Astrocyte (in vitro differentiated cells and primary cell): ENCODE measurements around the gene CPNE4. TPM values are rescaled to one million over a fixed set of nuclear protein-coding genes. Genes with fewer than 3 reads are reported as not detected.

Experiments used
- DNase-seq: peaks from one replicate; pipeline ENCODE4 v3.0.0-alpha.2; 2010; ENCODE audit warnings: low read depth
- FAIRE-seq: peaks from 2 replicates; lab custom pipeline; 2011; peaks lifted over from hg19 to GRCh38; lab: Jason Lieb, UNC
- H2AFZ ChIP-seq: 2 replicates; pipeline ENCODE4 v1.6.0; 2012; ENCODE audit warnings: low read depth, low read length, inconsistent platforms
- H3K27ac ChIP-seq: 2 replicates; pipeline ENCODE4 v1.5.1; 2011; ENCODE audit warnings: low read depth, low read length, inconsistent platforms
- H3K27me3 ChIP-seq: 2 replicates; pipeline ENCODE4 v1.6.0; 2011; ENCODE audit warnings: low read length, inconsistent platforms; ENCODE audit not compliant: insufficient read depth
- H3K36me3 ChIP-seq: 2 replicates; pipeline ENCODE4 v1.5.1; 2011; ENCODE audit warnings: low read length, inconsistent platforms; ENCODE audit not compliant: insufficient read depth
- H3K4me1 ChIP-seq: 2 replicates; pipeline ENCODE4 v1.5.1; 2011; ENCODE audit warnings: low read length, inconsistent platforms; ENCODE audit not compliant: insufficient read depth
- H3K4me2 ChIP-seq: 2 replicates; pipeline ENCODE4 v1.6.0; 2012; ENCODE audit warnings: low read length, inconsistent platforms
- H3K4me3 ChIP-seq: 2 replicates; pipeline ENCODE4 v1.5.1; 2011; ENCODE audit warnings: low read depth, mild to moderate bottlenecking, low read length, inconsistent platforms; ENCODE audit not compliant: insufficient read depth
- H3K79me2 ChIP-seq: 2 replicates; pipeline ENCODE4 v1.6.0; 2012; ENCODE audit warnings: mild to moderate bottlenecking, low read length, inconsistent platforms; ENCODE audit not compliant: insufficient read depth
- H3K9ac ChIP-seq: 2 replicates; pipeline ENCODE4 v1.6.0; 2012; ENCODE audit warnings: mild to moderate bottlenecking, low read length, inconsistent platforms
- H3K9me3 ChIP-seq: 2 replicates; pipeline ENCODE4 v1.5.1; 2012; ENCODE audit warnings: low read depth, mild to moderate bottlenecking, low read length, inconsistent platforms; ENCODE audit not compliant: insufficient read depth
- H4K20me1 ChIP-seq: 2 replicates; pipeline ENCODE4 v1.6.0; 2012; ENCODE audit warnings: low read length, inconsistent platforms; ENCODE audit not compliant: insufficient read depth
- H3K27ac Mint-ChIP-seq: one replicate; pipeline ENCODE4 v1.8.0; 2021; ENCODE audit warnings: mild to moderate bottlenecking, mixed read lengths; ENCODE audit not compliant: unreplicated experiment
- H3K27me3 Mint-ChIP-seq: one replicate; pipeline ENCODE4 v1.8.0; 2021; ENCODE audit warnings: low read depth, mixed read lengths; ENCODE audit not compliant: unreplicated experiment
- H3K36me3 Mint-ChIP-seq: one replicate; pipeline ENCODE4 v1.8.0; 2021; ENCODE audit warnings: low read depth, mixed read lengths; ENCODE audit not compliant: unreplicated experiment
- H3K4me1 Mint-ChIP-seq: one replicate; pipeline ENCODE4 v1.8.0; 2021; ENCODE audit warnings: low read depth, mixed read lengths; ENCODE audit not compliant: unreplicated experiment
- H3K4me3 Mint-ChIP-seq: one replicate; pipeline ENCODE4 v1.8.0; 2021; ENCODE audit warnings: mild to moderate bottlenecking, moderate library complexity, mixed read lengths; ENCODE audit not compliant: unreplicated experiment
- H3K9me3 Mint-ChIP-seq: one replicate; pipeline ENCODE4 v1.8.0; 2021; ENCODE audit warnings: mild to moderate bottlenecking, mixed read lengths; ENCODE audit not compliant: unreplicated experiment
- EZH2 ChIP-seq: IDR thresholded peaks from 2 replicates; pipeline ENCODE4 v1.6.1; 2012; ENCODE audit warnings: mild to moderate bottlenecking, low read length, inconsistent platforms; ENCODE audit not compliant: insufficient read depth
- total RNA-seq: library from RNA; stranded (reverse); gene quantifications from 2 replicates; pipeline ENCODE4 v1.2.1, GENCODE V29; 2021
- TF ChIP-seq, protein P1 (sequence below): IDR thresholded peaks from 2 replicates; pipeline ENCODE4 v1.5.1; 2011; ENCODE audit warnings: low read depth, mild to moderate bottlenecking, inconsistent platforms, low read length, moderate library complexity; ENCODE audit not compliant: insufficient read depth

The CPNE4 gene
- total RNA-seq, 1 donor from 2014 or later: 0.68 TPM

DNA sequence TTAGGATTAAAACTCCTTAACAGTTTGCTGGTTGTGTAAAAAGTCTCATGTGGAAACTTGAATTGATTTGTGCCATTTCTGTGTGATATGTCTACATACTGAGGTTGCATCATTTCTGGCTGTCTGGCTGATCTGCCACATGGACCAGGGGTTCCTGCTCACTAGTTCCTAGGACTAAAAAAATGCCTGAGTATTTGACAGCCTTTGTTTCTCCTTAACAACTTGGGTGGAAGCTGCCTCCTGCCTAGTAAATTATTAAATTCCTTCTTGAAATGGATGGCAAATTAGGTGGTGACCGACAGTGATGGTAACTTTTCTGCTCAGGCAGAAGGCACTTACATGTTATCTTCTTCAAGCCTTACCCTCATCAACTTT, 305.2 kb downstream of the CPNE4 start:
- FAIRE-seq (no peak), DNase-seq (no peak)
- Histone ChIP-seq H3K9ac (no peak overlapping the region), H3K4me2 (no peak overlapping the region), H3K36me3 (no peaks in the 10 kb centered on the region), H3K27ac (no peak overlapping the region), H4K20me1 (no peaks in the 10 kb centered on the region), H3K79me2 (no peaks in the 10 kb centered on the region), H2AFZ (no peak overlapping the region), H3K27me3 (no peaks in the 10 kb centered on the region), H3K4me3 (no peak overlapping the region), H3K4me1 (peaks cover 5% of the 10 kb centered on the region), H3K9me3 (no peaks in the 10 kb centered on the region)
- H3K27me3 Mint-ChIP-seq: peaks cover under 1% of the 10 kb centered on the region
- H3K4me3 Mint-ChIP-seq: no peak overlapping the region
- H3K4me1 Mint-ChIP-seq: peaks cover 17% of the 10 kb centered on the region
- peak overlapping the region; percentile 82 for H3K27ac Mint-ChIP-seq
- no peak for TF ChIP-seq EZH2
- TF ChIP-seq, protein P1, sequence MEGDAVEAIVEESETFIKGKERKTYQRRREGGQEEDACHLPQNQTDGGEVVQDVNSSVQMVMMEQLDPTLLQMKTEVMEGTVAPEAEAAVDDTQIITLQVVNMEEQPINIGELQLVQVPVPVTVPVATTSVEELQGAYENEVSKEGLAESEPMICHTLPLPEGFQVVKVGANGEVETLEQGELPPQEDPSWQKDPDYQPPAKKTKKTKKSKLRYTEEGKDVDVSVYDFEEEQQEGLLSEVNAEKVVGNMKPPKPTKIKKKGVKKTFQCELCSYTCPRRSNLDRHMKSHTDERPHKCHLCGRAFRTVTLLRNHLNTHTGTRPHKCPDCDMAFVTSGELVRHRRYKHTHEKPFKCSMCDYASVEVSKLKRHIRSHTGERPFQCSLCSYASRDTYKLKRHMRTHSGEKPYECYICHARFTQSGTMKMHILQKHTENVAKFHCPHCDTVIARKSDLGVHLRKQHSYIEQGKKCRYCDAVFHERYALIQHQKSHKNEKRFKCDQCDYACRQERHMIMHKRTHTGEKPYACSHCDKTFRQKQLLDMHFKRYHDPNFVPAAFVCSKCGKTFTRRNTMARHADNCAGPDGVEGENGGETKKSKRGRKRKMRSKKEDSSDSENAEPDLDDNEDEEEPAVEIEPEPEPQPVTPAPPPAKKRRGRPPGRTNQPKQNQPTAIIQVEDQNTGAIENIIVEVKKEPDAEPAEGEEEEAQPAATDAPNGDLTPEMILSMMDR: no peak
- no peaks in the 10 kb centered on the region for H3K36me3 Mint-ChIP-seq
- H3K9me3 Mint-ChIP-seq: peaks cover 3% of the 10 kb centered on the region

DNA sequence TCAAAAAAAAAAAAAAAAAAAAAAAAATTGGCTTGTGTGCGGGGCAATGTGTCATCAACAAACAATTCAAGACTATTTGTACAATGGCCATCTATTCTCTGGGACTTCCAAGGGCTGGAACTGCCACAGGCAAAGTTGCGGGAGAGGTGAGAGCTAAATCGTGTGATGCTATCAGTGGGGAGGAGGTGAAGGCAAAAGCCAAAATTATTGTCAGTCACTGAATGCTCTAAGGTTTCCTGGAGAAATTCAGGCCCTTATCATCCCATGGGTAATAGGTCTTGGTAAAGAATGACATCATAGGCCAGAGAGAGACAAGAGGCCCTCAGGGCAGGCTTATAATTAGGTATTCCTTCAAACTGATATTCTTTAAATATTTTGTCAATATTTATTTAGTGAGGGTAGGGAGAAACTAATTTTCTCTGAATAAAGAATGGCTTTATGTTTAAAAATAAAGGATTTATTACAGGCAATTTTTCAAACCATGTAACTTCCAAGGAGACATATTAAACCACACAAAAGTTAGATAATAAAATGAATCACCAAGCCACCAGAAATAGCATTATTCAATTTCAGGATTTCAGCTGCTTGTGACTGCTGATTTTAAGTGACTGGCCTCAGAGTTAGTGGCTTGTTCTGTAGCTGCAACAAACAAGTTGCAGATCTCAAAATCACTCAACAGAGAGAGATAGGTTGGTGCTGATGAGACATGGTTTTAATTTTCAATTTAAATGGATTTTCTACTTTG, 305.7 kb downstream of the CPNE4 start:
- Histone ChIP-seq H3K36me3 (no peaks in the 10 kb centered on the region), H3K9me3 (no peaks in the 10 kb centered on the region), H3K4me1 (peaks cover 4% of the 10 kb centered on the region), H3K79me2 (no peaks in the 10 kb centered on the region), H4K20me1 (no peaks in the 10 kb centered on the region), H2AFZ (no peak overlapping the region), H3K27ac (no peak overlapping the region), H3K27me3 (no peaks in the 10 kb centered on the region), H3K4me2 (no peak overlapping the region), H3K4me3 (no peak overlapping the region), H3K9ac (no peak overlapping the region)
- H3K9me3 Mint-ChIP-seq: peaks cover 3% of the 10 kb centered on the region
- no peak overlapping the region for H3K4me3 Mint-ChIP-seq
- FAIRE-seq (no peak), DNase-seq (peak; percentile 26)
- TF ChIP-seq, protein P1: no peak
- TF ChIP-seq EZH2: no peak
- H3K27ac Mint-ChIP-seq: peak overlapping the region; percentile 82
- H3K27me3 Mint-ChIP-seq: peaks cover 5% of the 10 kb centered on the region
- H3K36me3 Mint-ChIP-seq: no peaks in the 10 kb centered on the region
- peaks cover 17% of the 10 kb centered on the region for H3K4me1 Mint-ChIP-seq

DNA sequence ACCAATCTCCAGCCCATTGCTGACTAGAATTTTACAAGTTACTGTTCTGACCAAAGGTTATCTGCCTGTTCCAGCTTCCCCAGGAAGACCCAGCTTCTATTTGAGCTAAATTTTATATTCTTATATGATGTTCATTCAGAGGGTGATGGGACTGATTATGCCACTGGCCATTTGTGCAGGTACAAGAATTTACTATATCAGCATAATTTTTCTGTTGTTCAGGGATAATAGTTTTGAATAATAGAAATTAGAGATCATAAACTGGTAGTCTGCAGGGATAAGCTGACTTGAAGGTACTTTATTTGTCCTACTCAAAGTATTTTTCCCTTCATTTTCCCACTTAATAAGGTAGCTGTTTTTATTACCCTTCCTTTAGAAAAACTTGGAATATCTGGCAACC, 309.4 kb downstream of the CPNE4 start:
- peaks cover 5% of the 10 kb centered on the region for H3K27me3 Mint-ChIP-seq
- H3K9ac ChIP-seq: no peak overlapping the region
- H3K79me2 ChIP-seq: no peaks in the 10 kb centered on the region
- H3K4me3 Mint-ChIP-seq: no peak overlapping the region
- H3K36me3 Mint-ChIP-seq: no peaks in the 10 kb centered on the region
- FAIRE-seq (no peak), DNase-seq (no peak)
- H3K27ac Mint-ChIP-seq: no peak overlapping the region
- H3K9me3 Mint-ChIP-seq: no peaks in the 10 kb centered on the region
- no peaks in the 10 kb centered on the region for H4K20me1 ChIP-seq
- H3K4me1 Mint-ChIP-seq: peaks cover 10% of the 10 kb centered on the region
- H3K9me3 ChIP-seq: no peaks in the 10 kb centered on the region
- H3K4me1 ChIP-seq: peaks cover 4% of the 10 kb centered on the region
- H3K4me3 ChIP-seq: no peak overlapping the region
- H3K27me3 ChIP-seq: no peaks in the 10 kb centered on the region
- no peak overlapping the region for H3K27ac ChIP-seq
- no peak overlapping the region for H2AFZ ChIP-seq
- no peaks in the 10 kb centered on the region for H3K36me3 ChIP-seq
- TF ChIP-seq EZH2: no peak
- TF ChIP-seq, protein P1: no peak
- H3K4me2 ChIP-seq: no peak overlapping the region
